Measurements from ENCODE around the gene SETDB1.

The SETDB1 gene

GRCh38 chr1:150974580-150975478 lies 48.7 kb downstream of the SETDB1 start, which contains the start of gene CERS2:
TSS of gene CERS2 (minus strand) at chr1:150974835. CDS start at chr1:150969090, 5,745 bp downstream.
- Mint-ChIP-seq H3K27me3 (no peaks in the 10 kb centered on the region), H3K9me3 (no peaks in the 10 kb centered on the region), H3K4me1 (peaks cover 45 to 75% of the 10 kb centered on the region in 2 donors), H3K4me3 (peak within 1 kb of the TSS; percentile 92 to 93), H3K36me3 (peaks cover 3 to 15% of the 10 kb centered on the region in 2 donors), H3K27ac (peak within 1 kb of the TSS; percentile 94)
- ATAC-seq (replicated peaks) (peak; percentile 42 to 50), DNase-seq (peak; percentile 39)

- no peak for DNase-seq
- no peak for ATAC-seq (replicated peaks)
- Mint-ChIP-seq H3K4me1 (peaks cover 38 to 59% of the 10 kb centered on the region in 2 donors), H3K27me3 (no peaks in the 10 kb centered on the region), H3K27ac (peak overlapping the region; percentile 48), H3K36me3 (peaks cover 3 to 7% of the 10 kb centered on the region in 2 donors), H3K9me3 (no peaks in the 10 kb centered on the region), H3K4me3 (peak overlapping the region; percentile 74 to 83)
Observed at GRCh38 chr1:150976401-150976821, 50.2 kb downstream of the SETDB1 start.

DNA sequence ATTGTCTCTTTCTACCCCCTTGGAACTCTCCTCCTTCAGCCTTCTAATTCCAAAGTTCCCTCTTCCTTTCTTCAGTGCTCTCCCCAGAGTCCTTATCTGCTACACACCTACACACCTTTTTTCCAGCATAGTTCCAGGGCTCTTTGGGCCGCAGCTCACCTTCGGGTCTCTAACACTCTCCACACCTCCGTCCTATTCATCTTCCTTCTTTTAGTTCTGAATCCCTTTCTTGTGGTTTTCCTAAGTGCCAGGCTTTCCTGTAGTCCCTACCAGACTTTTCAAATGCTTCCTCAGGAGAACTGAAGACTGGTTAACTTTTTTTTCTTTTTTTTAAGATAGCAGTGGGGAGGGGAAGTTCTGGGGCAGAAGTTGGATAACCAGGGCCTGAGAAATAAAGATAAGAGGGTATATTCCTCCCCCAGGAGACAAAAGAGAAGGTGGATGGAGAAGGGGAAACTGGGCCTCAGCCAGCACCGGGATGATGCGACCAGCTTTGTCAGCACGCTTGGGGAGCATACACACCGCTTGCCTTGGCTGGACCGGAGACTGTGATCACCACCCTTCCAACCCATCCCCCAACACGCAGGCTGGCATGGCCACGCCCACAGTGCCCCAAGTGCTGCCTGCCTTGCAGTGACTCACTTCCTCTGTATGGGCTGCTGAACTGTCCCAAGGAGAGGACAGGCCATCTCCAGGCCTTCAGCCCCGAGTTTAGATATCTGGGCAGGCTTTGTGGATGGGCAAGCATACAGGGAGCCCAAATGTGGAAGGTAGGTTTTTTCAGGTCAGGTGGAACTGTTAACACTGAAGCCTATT lies 50.9 kb downstream of the SETDB1 start:
- ATAC-seq (replicated peaks) (peak; percentile 51 to 55), DNase-seq (peak; percentile 73)
- Mint-ChIP-seq H3K27ac (peak overlapping the region; percentile 95), H3K4me3 (peak overlapping the region; percentile 74 to 83), H3K9me3 (no peaks in the 10 kb centered on the region), H3K27me3 (no peaks in the 10 kb centered on the region), H3K36me3 (peaks cover 3 to 6% of the 10 kb centered on the region in 2 donors), H3K4me1 (peaks cover 35 to 52% of the 10 kb centered on the region in 2 donors)

DNA sequence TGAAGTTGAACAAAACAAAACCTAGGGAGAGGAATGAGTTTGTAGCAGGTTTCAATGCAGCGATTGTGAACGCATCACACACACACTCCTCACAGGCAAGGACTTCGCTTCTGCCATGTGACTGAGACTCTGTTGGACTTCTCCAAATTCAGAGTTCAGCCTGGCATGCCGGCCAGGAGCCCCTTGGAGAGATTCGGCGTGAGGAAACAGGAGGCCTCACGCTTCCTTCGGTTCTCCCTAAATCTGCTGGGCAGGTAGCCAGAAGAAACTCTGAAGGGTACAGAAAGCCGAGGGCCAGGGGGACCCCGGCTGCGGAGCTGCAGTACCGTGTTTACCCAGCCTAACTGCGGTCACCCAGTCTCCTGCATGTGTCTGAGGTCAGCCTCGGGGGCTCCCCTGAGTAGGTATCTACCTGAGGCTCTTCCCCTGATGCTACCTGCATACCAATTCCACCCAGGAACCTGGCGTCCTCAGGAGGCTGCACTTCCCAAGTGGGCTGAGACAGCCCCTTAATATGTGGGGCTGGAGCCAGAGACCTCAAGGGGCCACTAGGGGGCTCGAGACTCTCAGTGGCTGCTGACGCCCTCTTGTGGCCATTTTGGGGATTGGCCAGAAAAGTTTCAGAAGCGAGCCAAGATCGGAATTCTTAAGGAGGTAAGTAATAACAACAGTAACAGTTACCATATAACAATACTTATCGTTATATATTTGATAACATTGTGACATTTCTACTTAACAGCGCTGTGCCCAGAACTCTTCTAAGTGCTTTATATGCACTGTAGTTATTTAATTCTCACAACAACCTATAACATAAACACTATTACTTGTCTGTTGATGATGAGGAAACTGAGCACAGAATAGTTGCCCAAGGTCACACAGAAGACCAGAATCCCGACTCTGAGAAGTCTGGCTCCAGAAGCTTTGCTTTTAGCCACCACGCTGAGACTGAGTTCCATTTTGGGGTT lies 53.2 kb downstream of the SETDB1 start:
- no peaks in the 10 kb centered on the region for H3K9me3 Mint-ChIP-seq
- DNase-seq (peak; percentile 79), ATAC-seq (replicated peaks) (peak; percentile 73)
- H3K4me1 Mint-ChIP-seq, result peaks cover 21 to 34% of the 10 kb centered on the region in 2 donors
- H3K36me3 Mint-ChIP-seq, result no peaks in the 10 kb centered on the region
- no peaks in the 10 kb centered on the region for H3K27me3 Mint-ChIP-seq
- H3K4me3 Mint-ChIP-seq, result peak overlapping the region; percentile 59 to 80
- H3K27ac Mint-ChIP-seq, result peak overlapping the region; percentile 62

- Mint-ChIP-seq H3K27ac (peak overlapping the region; percentile 26), H3K36me3 (no peaks in the 10 kb centered on the region), H3K4me1 (peaks cover 19 to 30% of the 10 kb centered on the region in 2 donors), H3K9me3 (no peaks in the 10 kb centered on the region), H3K27me3 (no peaks in the 10 kb centered on the region), H3K4me3 (no peak overlapping the region)
- DNase-seq (no peak), ATAC-seq (replicated peaks) (no peak)
Observed at GRCh38 chr1:150981177-150981804, 55.1 kb downstream of the SETDB1 start.

DNA sequence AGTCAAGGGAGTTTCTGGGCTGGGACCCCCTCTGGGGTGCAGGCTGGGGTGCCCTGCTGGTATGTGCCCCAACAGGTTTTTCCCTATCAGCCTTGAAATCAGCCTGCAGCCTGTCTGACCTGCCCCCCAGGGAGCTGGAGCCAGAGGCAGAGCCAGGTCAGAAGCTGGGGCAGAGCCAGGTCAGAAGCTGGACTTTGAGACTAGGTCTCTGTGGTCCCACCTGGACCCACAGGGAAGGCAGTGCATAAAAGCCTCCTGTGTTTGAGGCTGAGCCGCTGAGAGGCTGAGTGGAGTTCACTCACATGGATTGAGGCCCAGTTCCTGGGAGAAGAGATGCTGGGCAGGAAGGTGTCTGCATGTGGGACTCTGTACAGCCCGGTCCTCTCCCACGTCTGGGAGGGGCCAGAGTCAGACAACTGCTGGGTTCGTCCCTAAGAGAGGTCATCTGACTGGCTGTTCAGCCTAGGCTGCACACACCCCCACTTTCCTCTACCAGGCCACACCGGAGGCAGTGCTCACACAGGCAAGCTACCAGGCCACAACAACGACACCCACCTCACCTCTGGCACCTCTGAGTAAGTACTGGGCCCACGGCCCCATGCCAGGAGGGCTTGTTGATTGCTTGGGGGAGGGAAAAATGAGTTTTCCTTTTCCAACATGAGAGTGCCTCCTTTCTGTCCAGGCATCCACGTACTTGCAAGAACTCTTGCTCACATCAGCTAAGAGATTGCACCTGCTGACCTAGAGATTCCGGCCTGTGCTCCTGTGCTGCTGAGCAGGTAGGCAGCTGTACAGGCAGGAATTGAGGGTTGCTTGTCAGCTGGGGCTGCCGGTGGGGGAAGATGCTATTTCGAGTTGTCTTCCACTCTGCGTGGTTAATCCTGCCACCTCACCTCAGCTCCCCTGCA lies 55.9 kb downstream of the SETDB1 start, which contains the start of gene ANXA9:
ANXA9 (plus strand) TSS at position 488 of the 908 bp plus-strand sequence. CDS start 814 bp downstream, outside the sequence.
- ATAC-seq (replicated peaks), result no peak
- DNase-seq, result no peak

GRCh38 chr1:150985179-150985825 lies 59.1 kb downstream of the SETDB1 start:
- ATAC-seq (replicated peaks) (no peak), DNase-seq (no peak)
- Mint-ChIP-seq H3K4me1 (no peaks in the 10 kb centered on the region), H3K4me3 (no peak overlapping the region), H3K27ac (no peak overlapping the region), H3K27me3 (no peaks in the 10 kb centered on the region), H3K9me3 (no peaks in the 10 kb centered on the region), H3K36me3 (no peaks in the 10 kb centered on the region)

More for the DNA sequence above, 55.9 kb downstream of the SETDB1 start, which contains the start of gene ANXA9:
- Mint-ChIP-seq H3K27ac (peak within 1 kb of the TSS; percentile 26), H3K9me3 (no peaks in the 10 kb centered on the region), H3K36me3 (no peaks in the 10 kb centered on the region), H3K4me3 (no peak within 1 kb of the TSS), H3K4me1 (peaks cover 11 to 22% of the 10 kb centered on the region in 2 donors), H3K27me3 (no peaks in the 10 kb centered on the region)

DNA sequence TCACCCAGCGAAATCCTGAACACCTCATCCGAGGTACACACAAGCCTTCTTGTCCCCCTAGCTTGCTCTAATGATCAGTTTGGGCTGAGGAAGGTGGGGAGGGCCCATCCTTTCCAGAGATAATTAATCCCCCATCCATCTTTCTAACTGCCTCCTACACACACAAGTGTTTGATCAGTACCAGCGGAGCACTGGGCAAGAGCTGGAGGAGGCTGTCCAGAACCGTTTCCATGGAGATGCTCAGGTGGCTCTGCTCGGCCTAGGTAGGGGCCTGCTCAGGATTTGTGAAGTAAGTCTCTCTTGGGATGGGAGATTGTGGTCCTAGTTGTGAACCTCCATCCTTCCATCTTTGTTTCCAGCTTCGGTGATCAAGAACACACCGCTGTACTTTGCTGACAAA lies 61.8 kb downstream of the SETDB1 start:
- Mint-ChIP-seq H3K27ac (no peak overlapping the region), H3K4me3 (no peak overlapping the region), H3K4me1 (no peaks in the 10 kb centered on the region), H3K36me3 (no peaks in the 10 kb centered on the region), H3K27me3 (no peaks in the 10 kb centered on the region), H3K9me3 (no peaks in the 10 kb centered on the region)
- no peak for ATAC-seq (replicated peaks)
- DNase-seq, result no peak

DNA sequence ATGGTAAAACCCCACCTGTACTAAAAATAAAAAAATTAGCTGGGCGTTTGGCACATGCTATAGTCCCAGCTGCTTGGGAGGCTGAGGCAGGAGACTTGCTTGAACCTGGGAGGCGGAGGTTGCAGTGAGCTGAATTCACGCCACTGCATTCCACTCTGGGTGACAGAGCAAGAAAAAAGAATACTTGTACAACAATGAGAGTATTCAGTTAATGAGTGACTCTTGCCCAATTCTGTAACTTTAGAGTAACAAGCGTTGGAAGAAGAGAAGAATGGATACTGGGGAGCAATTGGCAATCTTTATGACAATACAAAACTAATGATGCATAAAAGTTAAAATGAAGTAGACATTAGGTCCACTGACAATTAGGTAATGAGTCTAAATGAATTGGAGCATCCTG lies 66.5 kb downstream of the SETDB1 start:
- Mint-ChIP-seq H3K9me3 (no peaks in the 10 kb centered on the region), H3K4me1 (peaks cover 2 to 6% of the 10 kb centered on the region in 2 donors), H3K4me3 (no peak overlapping the region), H3K27ac (no peak overlapping the region), H3K27me3 (no peaks in the 10 kb centered on the region), H3K36me3 (peaks cover 8% of the 10 kb centered on the region in 2 donors)
- no peak for DNase-seq
- no peak for ATAC-seq (replicated peaks)

- Mint-ChIP-seq H3K36me3 (peaks cover 8% of the 10 kb centered on the region in 2 donors), H3K9me3 (no peaks in the 10 kb centered on the region), H3K27ac (no peak overlapping the region), H3K27me3 (no peaks in the 10 kb centered on the region), H3K4me1 (peaks cover 2 to 6% of the 10 kb centered on the region in 2 donors), H3K4me3 (no peak overlapping the region)
- DNase-seq, result no peak
- ATAC-seq (replicated peaks), result no peak
Observed at GRCh38 chr1:150994248-150994647, 68.1 kb downstream of the SETDB1 start.

- no peak for ATAC-seq (replicated peaks)
- no peak overlapping the region for H3K27ac Mint-ChIP-seq
- H3K9me3 Mint-ChIP-seq, result no peaks in the 10 kb centered on the region
- no peaks in the 10 kb centered on the region for H3K27me3 Mint-ChIP-seq
- H3K4me3 Mint-ChIP-seq, result no peak overlapping the region
- H3K4me1 Mint-ChIP-seq, result peaks cover 2 to 6% of the 10 kb centered on the region in 2 donors
- DNase-seq, result no peak
- peaks cover 8 to 13% of the 10 kb centered on the region in 2 donors for H3K36me3 Mint-ChIP-seq
Observed at GRCh38 chr1:150995460-150995859, 69.3 kb downstream of the SETDB1 start.

- H3K27ac Mint-ChIP-seq, result no peak overlapping the region
Observed at GRCh38 chr1:150995896-150996295, 69.7 kb downstream of the SETDB1 start.

More at GRCh38 chr1:150995896-150996295, 69.7 kb downstream of the SETDB1 start:
- H3K4me3 Mint-ChIP-seq, result no peak overlapping the region
- ATAC-seq (replicated peaks), result no peak
- peaks cover 10 to 16% of the 10 kb centered on the region in 2 donors for H3K36me3 Mint-ChIP-seq
- H3K4me1 Mint-ChIP-seq, result peaks cover 2 to 6% of the 10 kb centered on the region in 2 donors
- DNase-seq, result no peak
- H3K27me3 Mint-ChIP-seq, result no peaks in the 10 kb centered on the region
- no peaks in the 10 kb centered on the region for H3K9me3 Mint-ChIP-seq
